GM19193 (cell line): ENCODE measurements around the gene MRPS12.

Experiments
- POLR2A ChIP-seq: IDR thresholded peaks from 4 replicates; pipeline ENCODE4 v1.6.1; 2011; ENCODE audit not compliant: insufficient read depth, insufficient read length; ENCODE audit errors: extremely low read depth

MRPS12 gene

GRCh38 chr19:38919837-38920601 is 10.7 kb upstream of the MRPS12 start:
- TF ChIP-seq POLR2A, result no peak

- no peak for TF ChIP-seq POLR2A
These were observed 9.9 kb upstream of the MRPS12 start for GRCh38 chr19:38920602-38921419.

GRCh38 chr19:38921420-38922274 is 9.1 kb upstream of the MRPS12 start:
- TF ChIP-seq POLR2A, result no peak

- no peak for TF ChIP-seq POLR2A
These were observed 8.3 kb upstream of the MRPS12 start for GRCh38 chr19:38922482-38922881.

- no peak for TF ChIP-seq POLR2A
These were observed 6.4 kb upstream of the MRPS12 start for GRCh38 chr19:38924388-38924787.

GRCh38 chr19:38928391-38929001 is 2.2 kb upstream of the MRPS12 start:
- TF ChIP-seq POLR2A, result no peak

GRCh38 chr19:38929929-38930775 is 592 bp upstream of the MRPS12 start, which contains the start of gene SARS2:
Gene SARS2, minus strand, starts transcription at chr19:38930763. Its CDS starts 27 bp downstream, at chr19:38930736.
- TF ChIP-seq POLR2A, result no peak

GRCh38 chr19:38931521-38931793 is 713 bp downstream of the MRPS12 start:
- TF ChIP-seq POLR2A, result no peak

GRCh38 chr19:38932425-38933179 is 1.9 kb downstream of the MRPS12 start:
- no peak for TF ChIP-seq POLR2A

- TF ChIP-seq POLR2A, result no peak
These were observed 2.8 kb downstream of the MRPS12 start for GRCh38 chr19:38933544-38933943.

- TF ChIP-seq POLR2A, result no peak
These were observed 9.2 kb downstream of the MRPS12 start for GRCh38 chr19:38939957-38940356.

- TF ChIP-seq POLR2A, result no peak
These were observed 11.2 kb downstream of the MRPS12 start for GRCh38 chr19:38941979-38942378.

GRCh38 chr19:38942471-38943181 is 11.9 kb downstream of the MRPS12 start:
- TF ChIP-seq POLR2A, result no peak

GRCh38 chr19:38944981-38945506 is 14.3 kb downstream of the MRPS12 start:
- no peak for TF ChIP-seq POLR2A
